ENCODE data around the gene CYP1A2. TPM values are rescaled to one million over a fixed set of nuclear protein-coding genes. Genes with fewer than 3 reads are reported as not detected.

The CYP1A2 gene
- total and polyA plus RNA-seq, 4 donors, result not detected

GRCh38 chr15:74794248-74794969, 45.8 kb downstream of the CYP1A2 start:
- WGBS, 2 donors, result 86 to 89% methylated on average over 7 to 8 of the region's 9 CpGs
- no peak for ATAC-seq (ENCODE audit: low FRiP score)
- Histone ChIP-seq H3K27me3 (ENCODE audit: control insufficient read depth in 1 of 2, insufficient read depth in 2 of 2, low read length in 1 of 2) (no peaks in the 10 kb centered on the region), H3K9me3 (ENCODE audit: control insufficient read depth, low read length) (no peaks in the 10 kb centered on the region), H3K4me1 (ENCODE audit: control insufficient read depth in 1 of 2, insufficient read depth in 2 of 2, low read length in 2 of 2) (peaks cover 0 to 5% of the 10 kb centered on the region in 2 donors), H3K27ac (ENCODE audit: low read depth in 1 of 2, low read length in 2 of 2) (no peak overlapping the region), H3K4me3 (ENCODE audit: low read length in 2 of 2) (no peak overlapping the region), H3K36me3 (ENCODE audit: control insufficient read depth in 1 of 2, insufficient read depth in 2 of 2, low read length in 1 of 2) (no peaks in the 10 kb centered on the region)
- intact Hi-C loops (cut with DNase I), result no loop called here
- DNase-seq, result no peak

DNA sequence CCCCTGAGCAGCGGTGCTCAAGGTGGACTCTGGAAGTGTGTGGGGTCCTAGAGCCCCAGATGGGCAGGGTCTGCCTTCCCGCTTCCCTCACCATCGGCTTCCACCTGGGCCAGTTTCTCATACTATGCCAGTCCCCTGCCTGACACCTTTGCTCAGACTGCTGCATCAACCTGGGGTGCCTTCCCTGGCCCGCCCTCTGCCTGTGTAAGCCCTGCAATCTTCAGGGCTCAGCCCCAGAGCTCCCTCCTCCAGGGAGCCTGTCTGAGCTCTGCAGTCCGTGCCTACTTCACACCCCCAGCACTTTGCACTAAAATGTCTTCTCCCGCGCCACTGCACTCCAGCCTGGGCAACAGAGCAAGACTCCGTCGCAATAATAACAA, 46.3 kb downstream of the CYP1A2 start:
- no peak for ATAC-seq (ENCODE audit: low FRiP score)
- no peak overlapping the region for H3K4me3 ChIP-seq (ENCODE audit: low read length in 2 of 2)
- no peak for DNase-seq
- H3K9me3 ChIP-seq (ENCODE audit: control insufficient read depth, low read length), result no peaks in the 10 kb centered on the region
- no peaks in the 10 kb centered on the region for H3K36me3 ChIP-seq (ENCODE audit: control insufficient read depth in 1 of 2, insufficient read depth in 2 of 2, low read length in 1 of 2)
- H3K27me3 ChIP-seq (ENCODE audit: control insufficient read depth in 1 of 2, insufficient read depth in 2 of 2, low read length in 1 of 2), result no peaks in the 10 kb centered on the region
- 88 to 91% methylated on average over 9 of the region's 9 CpGs for WGBS, 2 donors
- intact Hi-C loops (cut with DNase I), result no loop called here
- H3K4me1 ChIP-seq (ENCODE audit: control insufficient read depth in 1 of 2, insufficient read depth in 2 of 2, low read length in 2 of 2), result peaks cover 0 to 3% of the 10 kb centered on the region in 2 donors
- no peak overlapping the region for H3K27ac ChIP-seq (ENCODE audit: low read depth in 1 of 2, low read length in 2 of 2)

GRCh38 chr15:74795966-74796625, 47.5 kb downstream of the CYP1A2 start:
- Histone ChIP-seq H3K4me1 (ENCODE audit: control insufficient read depth in 1 of 2, insufficient read depth in 2 of 2, low read length in 2 of 2) (no peaks in the 10 kb centered on the region), H3K4me3 (ENCODE audit: low read length in 2 of 2) (no peak overlapping the region), H3K27ac (ENCODE audit: low read depth in 1 of 2, low read length in 2 of 2) (no peak overlapping the region), H3K36me3 (ENCODE audit: control insufficient read depth in 1 of 2, insufficient read depth in 2 of 2, low read length in 1 of 2) (no peaks in the 10 kb centered on the region), H3K27me3 (ENCODE audit: control insufficient read depth in 1 of 2, insufficient read depth in 2 of 2, low read length in 1 of 2) (no peaks in the 10 kb centered on the region), H3K9me3 (ENCODE audit: control insufficient read depth, low read length) (no peaks in the 10 kb centered on the region)
- intact Hi-C loops (cut with DNase I), result no loop called here
- DNase-seq, result no peak
- ATAC-seq (ENCODE audit: low FRiP score), result no peak
- WGBS, 2 donors, result 90 to 91% methylated on average over 14 of the region's 14 CpGs

DNA sequence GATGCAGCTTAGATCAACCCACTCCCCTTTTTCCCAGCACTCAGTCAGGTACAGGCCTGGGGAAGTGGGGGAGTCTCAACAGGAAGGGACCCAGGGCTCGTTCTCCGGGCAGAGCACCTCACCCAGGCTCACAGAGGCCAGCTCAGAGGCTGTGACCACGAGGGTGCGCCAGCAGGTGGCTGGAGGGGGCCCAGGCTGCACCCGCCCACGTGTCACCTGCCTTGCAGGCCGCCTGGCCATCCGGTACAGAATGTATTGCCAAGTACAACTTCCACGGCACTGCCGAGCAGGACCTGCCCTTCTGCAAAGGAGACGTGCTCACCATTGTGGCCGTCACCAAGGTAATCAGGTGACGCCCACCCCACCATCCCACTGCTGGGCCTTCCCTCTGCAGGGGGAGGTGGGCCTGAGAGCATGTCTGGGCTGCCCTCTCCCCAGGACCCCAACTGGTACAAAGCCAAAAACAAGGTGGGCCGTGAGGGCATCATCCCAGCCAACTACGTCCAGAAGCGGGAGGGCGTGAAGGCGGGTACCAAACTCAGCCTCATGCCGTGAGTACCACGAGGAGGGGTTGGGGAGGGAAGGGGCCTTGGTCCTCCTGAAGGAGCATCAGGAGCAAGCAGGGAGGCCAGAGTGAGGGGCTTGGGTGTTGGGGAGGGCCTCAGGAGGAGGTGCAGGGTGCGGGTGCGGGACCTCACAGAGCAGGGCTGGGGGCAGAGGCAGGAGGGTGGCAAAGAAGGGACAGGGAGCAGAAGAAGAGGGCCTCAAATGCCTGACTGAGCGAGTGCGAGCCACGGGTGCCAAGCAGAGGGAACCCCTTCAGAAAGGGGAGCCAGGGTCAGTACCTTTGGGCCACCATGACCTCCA, 50.0 kb downstream of the CYP1A2 start:
- Histone ChIP-seq H3K36me3 (ENCODE audit: control insufficient read depth in 1 of 2, insufficient read depth in 2 of 2, low read length in 1 of 2) (peaks cover 0 to 1% of the 10 kb centered on the region in 2 donors), H3K4me1 (ENCODE audit: control insufficient read depth in 1 of 2, insufficient read depth in 2 of 2, low read length in 2 of 2) (no peaks in the 10 kb centered on the region), H3K27me3 (ENCODE audit: control insufficient read depth in 1 of 2, insufficient read depth in 2 of 2, low read length in 1 of 2) (no peaks in the 10 kb centered on the region), H3K27ac (ENCODE audit: low read depth in 1 of 2, low read length in 2 of 2) (no peak overlapping the region), H3K4me3 (ENCODE audit: low read length in 2 of 2) (no peak overlapping the region), H3K9me3 (ENCODE audit: control insufficient read depth, low read length) (no peaks in the 10 kb centered on the region)
- no peak for DNase-seq
- WGBS, 2 donors, result 77 to 78% methylated on average over 25 of the region's 25 CpGs
- ATAC-seq (ENCODE audit: low FRiP score), result no peak
- intact Hi-C loops (cut with DNase I), result no loop called here

DNA sequence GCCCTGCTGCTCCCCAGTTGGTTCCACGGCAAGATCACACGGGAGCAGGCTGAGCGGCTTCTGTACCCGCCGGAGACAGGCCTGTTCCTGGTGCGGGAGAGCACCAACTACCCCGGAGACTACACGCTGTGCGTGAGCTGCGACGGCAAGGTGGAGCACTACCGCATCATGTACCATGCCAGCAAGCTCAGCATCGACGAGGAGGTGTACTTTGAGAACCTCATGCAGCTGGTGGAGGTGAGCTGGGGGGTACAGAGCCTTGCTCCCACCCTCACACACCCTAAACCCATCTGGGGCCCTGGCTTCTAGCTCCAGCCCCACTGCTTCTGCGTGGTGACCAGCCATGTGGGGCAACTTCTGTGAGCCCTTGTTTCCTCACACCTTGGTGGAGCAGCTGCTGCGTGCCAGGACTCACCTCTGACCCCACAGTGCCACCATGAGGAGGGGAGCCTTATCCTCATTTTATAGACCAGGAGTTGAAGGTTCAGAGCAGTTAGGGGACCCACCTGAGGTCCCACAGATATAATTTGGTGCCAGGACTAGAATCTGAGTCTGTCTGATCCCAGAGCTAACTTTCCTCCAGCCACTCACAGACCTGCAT, 50.7 kb downstream of the CYP1A2 start:
- WGBS, 2 donors, result 86 to 87% methylated on average over 16 of the region's 16 CpGs
- ATAC-seq (ENCODE audit: low FRiP score), result no peak
- H3K4me3 ChIP-seq (ENCODE audit: low read length in 2 of 2), result no peak overlapping the region
- intact Hi-C loops (cut with DNase I), result no loop called here
- no peaks in the 10 kb centered on the region for H3K27me3 ChIP-seq (ENCODE audit: control insufficient read depth in 1 of 2, insufficient read depth in 2 of 2, low read length in 1 of 2)
- H3K9me3 ChIP-seq (ENCODE audit: control insufficient read depth, low read length), result no peaks in the 10 kb centered on the region
- no peak overlapping the region for H3K27ac ChIP-seq (ENCODE audit: low read depth in 1 of 2, low read length in 2 of 2)
- peaks cover 0 to 1% of the 10 kb centered on the region in 2 donors for H3K36me3 ChIP-seq (ENCODE audit: control insufficient read depth in 1 of 2, insufficient read depth in 2 of 2, low read length in 1 of 2)
- no peak for DNase-seq
- no peaks in the 10 kb centered on the region for H3K4me1 ChIP-seq (ENCODE audit: control insufficient read depth in 1 of 2, insufficient read depth in 2 of 2, low read length in 2 of 2)

GRCh38 chr15:74799856-74800558, 51.4 kb downstream of the CYP1A2 start:
- H3K27ac ChIP-seq (ENCODE audit: low read depth in 1 of 2, low read length in 2 of 2), result no peak overlapping the region
- 53 to 54% methylated on average over 18 of the region's 18 CpGs for WGBS, 2 donors
- no peaks in the 10 kb centered on the region for H3K9me3 ChIP-seq (ENCODE audit: control insufficient read depth, low read length)
- DNase-seq, result peak; percentile 86 to 92
- intact Hi-C loops (cut with DNase I), result loop anchor here in 1 of 2 donors (2.0 to 5.0 kb wide), 2 partner anchors 17 to 33 kb away; partner anchors contain the start of gene CSK
- no peaks in the 10 kb centered on the region for H3K4me1 ChIP-seq (ENCODE audit: control insufficient read depth in 1 of 2, insufficient read depth in 2 of 2, low read length in 2 of 2)
- peak; percentile 89 for ATAC-seq (ENCODE audit: low FRiP score)
- no peak overlapping the region for H3K4me3 ChIP-seq (ENCODE audit: low read length in 2 of 2)
- H3K36me3 ChIP-seq (ENCODE audit: control insufficient read depth in 1 of 2, insufficient read depth in 2 of 2, low read length in 1 of 2), result peaks cover 0 to 1% of the 10 kb centered on the region in 2 donors
- no peaks in the 10 kb centered on the region for H3K27me3 ChIP-seq (ENCODE audit: control insufficient read depth in 1 of 2, insufficient read depth in 2 of 2, low read length in 1 of 2)

- no peaks in the 10 kb centered on the region for H3K9me3 ChIP-seq (ENCODE audit: control insufficient read depth, low read length)
- no peak for ATAC-seq (ENCODE audit: low FRiP score)
- intact Hi-C loops (cut with DNase I), result loop anchor here in 1 of 2 donors (2.0 to 5.0 kb wide), 2 partner anchors 18 to 33 kb away; partner anchors contain the start of gene CSK
Observed at GRCh38 chr15:74800559-74801094, 52.0 kb downstream of the CYP1A2 start.

More at GRCh38 chr15:74800559-74801094, 52.0 kb downstream of the CYP1A2 start:
- Histone ChIP-seq H3K4me3 (ENCODE audit: low read length in 2 of 2) (no peak overlapping the region), H3K36me3 (ENCODE audit: control insufficient read depth in 1 of 2, insufficient read depth in 2 of 2, low read length in 1 of 2) (peaks cover 0 to 1% of the 10 kb centered on the region in 2 donors), H3K4me1 (ENCODE audit: control insufficient read depth in 1 of 2, insufficient read depth in 2 of 2, low read length in 2 of 2) (no peaks in the 10 kb centered on the region), H3K27me3 (ENCODE audit: control insufficient read depth in 1 of 2, insufficient read depth in 2 of 2, low read length in 1 of 2) (no peaks in the 10 kb centered on the region), H3K27ac (ENCODE audit: low read depth in 1 of 2, low read length in 2 of 2) (no peak overlapping the region)
- WGBS, 2 donors, result 81 to 84% methylated on average over 20 of the region's 20 CpGs
- DNase-seq, result peak in 1 of 2 donors; percentile 67
